Measurements from ENCODE around the gene RNASE8.

DNA sequence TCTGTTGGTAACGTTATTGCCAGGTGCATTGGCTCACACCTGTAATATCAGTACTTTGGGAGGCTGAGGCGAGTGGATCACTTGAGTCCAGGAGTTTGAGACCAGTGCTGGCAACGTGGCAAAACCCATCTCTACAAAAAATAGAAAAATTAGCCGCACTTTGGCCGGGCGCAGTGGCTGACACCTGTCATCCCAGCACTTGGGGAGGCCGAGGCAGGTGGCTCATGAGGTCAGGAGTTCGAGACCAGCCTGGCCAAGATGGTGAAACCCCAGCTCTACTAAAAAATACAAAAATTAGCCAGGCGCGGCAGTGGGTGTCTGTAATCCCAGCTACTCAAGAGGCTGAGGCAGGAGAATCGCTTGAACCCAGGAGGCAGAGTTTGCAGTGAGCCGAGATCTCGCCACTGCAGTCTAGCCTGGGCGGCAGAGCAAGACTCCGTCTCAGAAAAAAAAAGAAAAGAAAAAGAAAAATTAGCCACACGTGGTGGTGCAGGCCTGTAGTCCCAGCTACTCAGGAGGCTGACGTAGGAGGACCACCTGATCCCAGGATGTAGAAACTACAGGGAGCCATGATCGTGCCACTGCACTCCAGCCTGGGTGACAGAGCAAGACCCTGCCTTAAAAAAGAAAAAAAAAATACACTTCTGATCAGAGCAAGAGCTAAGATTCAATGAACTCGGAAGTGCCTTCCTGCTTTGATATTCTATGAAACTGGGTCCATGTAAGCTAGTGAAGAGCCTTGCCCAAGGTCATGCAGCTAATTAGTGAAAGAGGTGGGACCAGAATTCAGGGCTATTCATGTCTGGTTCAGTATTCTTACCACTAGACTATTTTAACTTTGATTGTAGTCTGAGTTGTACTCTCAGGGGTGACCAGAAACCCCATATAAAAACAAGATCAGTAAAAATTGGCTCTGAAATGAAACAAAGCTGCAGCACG lies 4.2 kb upstream of the RNASE8 start:
- TF ChIP-seq, protein P1, sequence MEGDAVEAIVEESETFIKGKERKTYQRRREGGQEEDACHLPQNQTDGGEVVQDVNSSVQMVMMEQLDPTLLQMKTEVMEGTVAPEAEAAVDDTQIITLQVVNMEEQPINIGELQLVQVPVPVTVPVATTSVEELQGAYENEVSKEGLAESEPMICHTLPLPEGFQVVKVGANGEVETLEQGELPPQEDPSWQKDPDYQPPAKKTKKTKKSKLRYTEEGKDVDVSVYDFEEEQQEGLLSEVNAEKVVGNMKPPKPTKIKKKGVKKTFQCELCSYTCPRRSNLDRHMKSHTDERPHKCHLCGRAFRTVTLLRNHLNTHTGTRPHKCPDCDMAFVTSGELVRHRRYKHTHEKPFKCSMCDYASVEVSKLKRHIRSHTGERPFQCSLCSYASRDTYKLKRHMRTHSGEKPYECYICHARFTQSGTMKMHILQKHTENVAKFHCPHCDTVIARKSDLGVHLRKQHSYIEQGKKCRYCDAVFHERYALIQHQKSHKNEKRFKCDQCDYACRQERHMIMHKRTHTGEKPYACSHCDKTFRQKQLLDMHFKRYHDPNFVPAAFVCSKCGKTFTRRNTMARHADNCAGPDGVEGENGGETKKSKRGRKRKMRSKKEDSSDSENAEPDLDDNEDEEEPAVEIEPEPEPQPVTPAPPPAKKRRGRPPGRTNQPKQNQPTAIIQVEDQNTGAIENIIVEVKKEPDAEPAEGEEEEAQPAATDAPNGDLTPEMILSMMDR (IDR thresholded peaks at IDR 0.05; ENCODE audit: poor library complexity, severe bottlenecking) = no peak
- TF ChIP-seq POLR2AphosphoS5 (IDR thresholded peaks at IDR 0.05) (no peak), RAD21 (conservative IDR thresholded peaks at IDR 0.05) (no peak), EP300 (conservative IDR thresholded peaks at IDR 0.05; ENCODE audit: poor library complexity, severe bottlenecking) (no peak), SMC3 (conservative IDR thresholded peaks at IDR 0.05; ENCODE audit: poor library complexity) (no peak)
